Parathyroid adenoma (tissue), 2 donors: ENCODE results near the gene CHST4.

Source experiments
- H2AFZ ChIP-seq: fragments of 300-600 bp; sonication (generic); one replicate; pipeline ENCODE4 v1.7.0; 2017; ENCODE audit warnings: antibody characterized with exemption, mild to moderate bottlenecking
- H3K27ac ChIP-seq: fragments of 300-600 bp; sonication (generic); one replicate; pipeline ENCODE4 v1.7.0; 2017
- H3K27me3 ChIP-seq: fragments of 300-600 bp; sonication (generic); one replicate; pipeline ENCODE4 v1.7.0; 2017; ENCODE audit warnings: low read length; ENCODE audit not compliant: control insufficient read depth, insufficient read depth
- H3K36me3 ChIP-seq: fragments of 300-600 bp; sonication (generic); one replicate; pipeline ENCODE4 v1.7.0; 2017; ENCODE audit warnings: low read length; ENCODE audit not compliant: control insufficient read depth, insufficient read depth
- H3K4me1 ChIP-seq: fragments of 300-600 bp; sonication (generic); one replicate; pipeline ENCODE4 v1.7.0; 2017; ENCODE audit warnings: control low read depth
- H3K4me2 ChIP-seq: fragments of 300-600 bp; sonication (generic); one replicate; pipeline ENCODE4 v1.7.0; 2017; ENCODE audit warnings: low read length
- H3K4me3 ChIP-seq: fragments of 300-600 bp; sonication (generic); one replicate; pipeline ENCODE4 v1.7.0; 2017; ENCODE audit warnings: low read depth, low read length
- H3K79me2 ChIP-seq: fragments of 300-600 bp; sonication (generic); one replicate; pipeline ENCODE4 v1.7.0; 2017; ENCODE audit warnings: control low read depth
- H3K9ac ChIP-seq: fragments of 300-600 bp; sonication (generic); one replicate; pipeline ENCODE4 v1.7.0; 2017; ENCODE audit warnings: mild to moderate bottlenecking
- H3K9me3 ChIP-seq: fragments of 300-600 bp; sonication (generic); one replicate; pipeline ENCODE4 v1.7.0; 2017; ENCODE audit warnings: low read length; ENCODE audit not compliant: control insufficient read depth
- TF ChIP-seq, protein P1 (sequence below): fragments of 300-600 bp; sonication (generic); IDR thresholded peaks from one replicate; pipeline ENCODE4 v1.7.0; 2017; ENCODE audit warnings: antibody characterized with exemption, mild to moderate bottlenecking
- donor health status: primary hyperparathyroidism.

CHST4 gene

DNA sequence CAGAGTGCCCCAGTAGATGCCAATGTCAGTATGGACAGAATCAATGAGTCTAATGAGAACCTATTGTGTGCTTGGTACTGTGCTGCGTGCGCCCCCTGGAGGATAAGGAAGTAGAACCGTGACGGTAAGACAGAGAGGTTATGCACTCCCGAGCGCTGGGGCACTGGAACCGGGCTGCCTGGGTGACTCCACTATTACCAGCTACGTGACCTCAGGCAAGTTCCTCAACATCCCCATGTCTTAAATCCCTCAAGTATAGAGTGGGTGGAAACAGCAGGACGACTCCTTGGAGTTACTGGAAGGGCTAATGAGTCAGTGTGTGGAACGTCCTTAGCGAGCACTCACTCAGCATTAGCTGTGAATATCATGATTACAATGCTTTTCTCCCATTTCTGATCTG lies 16.2 kb downstream of the CHST4 start:
- no peak overlapping the region for H3K9ac ChIP-seq
- no peak overlapping the region for H3K4me2 ChIP-seq
- no peak overlapping the region for H3K27ac ChIP-seq
- H2AFZ ChIP-seq: no peak overlapping the region
- no peaks in the 10 kb centered on the region for H3K9me3 ChIP-seq
- no peaks in the 10 kb centered on the region for H3K4me1 ChIP-seq
- H3K36me3 ChIP-seq: no peaks in the 10 kb centered on the region
- TF ChIP-seq, protein P1, sequence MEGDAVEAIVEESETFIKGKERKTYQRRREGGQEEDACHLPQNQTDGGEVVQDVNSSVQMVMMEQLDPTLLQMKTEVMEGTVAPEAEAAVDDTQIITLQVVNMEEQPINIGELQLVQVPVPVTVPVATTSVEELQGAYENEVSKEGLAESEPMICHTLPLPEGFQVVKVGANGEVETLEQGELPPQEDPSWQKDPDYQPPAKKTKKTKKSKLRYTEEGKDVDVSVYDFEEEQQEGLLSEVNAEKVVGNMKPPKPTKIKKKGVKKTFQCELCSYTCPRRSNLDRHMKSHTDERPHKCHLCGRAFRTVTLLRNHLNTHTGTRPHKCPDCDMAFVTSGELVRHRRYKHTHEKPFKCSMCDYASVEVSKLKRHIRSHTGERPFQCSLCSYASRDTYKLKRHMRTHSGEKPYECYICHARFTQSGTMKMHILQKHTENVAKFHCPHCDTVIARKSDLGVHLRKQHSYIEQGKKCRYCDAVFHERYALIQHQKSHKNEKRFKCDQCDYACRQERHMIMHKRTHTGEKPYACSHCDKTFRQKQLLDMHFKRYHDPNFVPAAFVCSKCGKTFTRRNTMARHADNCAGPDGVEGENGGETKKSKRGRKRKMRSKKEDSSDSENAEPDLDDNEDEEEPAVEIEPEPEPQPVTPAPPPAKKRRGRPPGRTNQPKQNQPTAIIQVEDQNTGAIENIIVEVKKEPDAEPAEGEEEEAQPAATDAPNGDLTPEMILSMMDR: peak; percentile 27
- H3K79me2 ChIP-seq: no peaks in the 10 kb centered on the region
- no peaks in the 10 kb centered on the region for H3K27me3 ChIP-seq
- no peak overlapping the region for H3K4me3 ChIP-seq

DNA sequence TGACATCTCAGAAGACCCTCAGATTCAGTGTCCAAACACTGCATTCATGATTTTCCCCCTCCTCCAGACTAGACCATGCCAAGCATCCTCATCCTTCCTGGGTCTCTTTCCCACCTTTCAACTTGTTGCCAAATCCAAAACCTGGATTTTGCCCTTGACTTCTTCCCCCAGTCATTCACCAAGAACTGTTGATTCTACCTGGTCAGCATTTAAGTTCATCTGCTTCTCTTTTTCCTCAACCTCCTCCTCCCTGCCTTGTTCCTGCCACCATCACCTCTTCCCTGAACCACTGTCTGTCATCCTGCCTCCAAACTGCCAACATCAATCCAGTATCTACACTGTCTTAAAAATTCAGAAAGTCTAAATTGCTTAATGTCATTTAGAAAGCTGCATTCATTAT lies 20.9 kb downstream of the CHST4 start:
- Histone ChIP-seq H3K36me3 (no peaks in the 10 kb centered on the region), H3K9ac (no peak overlapping the region), H3K9me3 (no peaks in the 10 kb centered on the region), H3K4me1 (no peaks in the 10 kb centered on the region), H2AFZ (no peak overlapping the region), H3K27me3 (no peaks in the 10 kb centered on the region), H3K27ac (no peak overlapping the region), H3K4me3 (no peak overlapping the region), H3K79me2 (no peaks in the 10 kb centered on the region), H3K4me2 (no peak overlapping the region)
- TF ChIP-seq, protein P1: no peak

DNA sequence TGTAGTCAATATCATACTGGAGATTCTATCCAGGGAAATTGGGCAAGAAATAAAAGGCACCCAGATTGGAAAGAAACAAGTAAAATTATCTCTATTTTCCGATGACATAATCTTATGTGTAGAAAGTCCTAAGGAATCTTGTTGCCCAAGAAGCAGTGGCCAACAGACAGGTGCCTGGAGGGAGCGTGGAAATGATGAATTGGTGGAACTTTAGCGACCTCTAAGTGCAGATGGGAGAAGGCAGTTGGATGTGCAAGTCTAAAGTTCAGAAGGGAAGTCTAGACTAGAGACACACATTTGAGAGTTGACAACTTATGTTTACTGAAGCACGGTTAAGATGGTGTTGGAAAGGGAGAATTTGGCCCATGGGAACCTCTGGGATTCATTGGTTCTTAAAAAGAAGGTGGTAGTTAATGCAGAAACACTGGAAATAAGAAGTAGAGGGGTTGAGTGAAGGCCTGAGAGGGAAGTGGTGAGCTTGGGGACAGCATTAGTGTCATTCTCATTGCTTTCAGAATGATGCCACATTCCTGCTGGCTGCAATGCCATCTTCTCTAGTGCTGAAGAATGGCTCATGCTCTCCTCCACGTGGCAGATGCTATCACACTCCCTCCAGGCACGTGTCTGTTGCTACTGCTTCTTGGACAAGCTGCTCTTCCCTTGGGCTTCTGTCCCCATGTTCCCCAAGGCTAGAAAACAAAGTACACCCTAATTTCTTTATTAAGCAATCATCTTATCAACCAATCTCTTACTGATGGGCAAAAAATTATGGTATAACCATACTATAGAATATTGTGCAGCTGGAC lies 26.7 kb downstream of the CHST4 start:
- Histone ChIP-seq H3K36me3 (no peaks in the 10 kb centered on the region), H2AFZ (no peak overlapping the region), H3K4me1 (no peaks in the 10 kb centered on the region), H3K27ac (no peak overlapping the region), H3K4me3 (no peak overlapping the region), H3K9me3 (no peaks in the 10 kb centered on the region), H3K4me2 (no peak overlapping the region), H3K27me3 (no peaks in the 10 kb centered on the region), H3K79me2 (no peaks in the 10 kb centered on the region), H3K9ac (no peak overlapping the region)
- TF ChIP-seq, protein P1: no peak

DNA sequence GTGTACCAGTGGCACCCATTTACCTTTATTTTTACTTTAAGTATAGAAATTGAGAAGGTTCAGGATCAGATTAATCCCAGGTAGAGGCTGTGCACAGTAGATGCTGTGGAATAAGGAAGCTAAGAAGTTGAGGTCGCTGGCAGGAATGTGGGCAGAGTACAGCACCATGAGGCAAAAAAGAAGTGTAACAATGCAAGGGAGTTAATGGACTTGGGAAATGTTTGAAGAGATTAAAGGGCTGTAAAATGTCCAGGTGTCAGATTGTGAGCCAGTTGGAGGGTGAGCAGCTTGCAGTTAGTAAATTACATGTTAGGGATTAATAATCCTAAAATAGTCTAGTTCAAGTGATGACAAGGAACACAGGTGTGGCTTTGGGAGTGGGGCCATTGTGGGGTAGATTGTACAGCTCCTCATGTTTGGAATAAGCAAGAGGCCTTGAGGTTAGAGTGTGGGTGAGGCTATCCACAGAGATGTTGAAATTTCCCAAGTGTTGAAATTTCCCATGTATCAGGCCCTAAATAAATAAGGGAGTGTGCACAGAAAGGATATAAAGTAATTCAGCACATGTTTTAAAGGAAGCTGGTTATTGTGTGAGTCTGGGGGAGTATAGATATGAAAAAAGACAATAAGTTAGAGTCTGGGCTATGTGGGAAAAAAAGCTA lies 29.1 kb downstream of the CHST4 start:
- Histone ChIP-seq H3K79me2 (no peaks in the 10 kb centered on the region), H3K36me3 (no peaks in the 10 kb centered on the region), H3K9ac (no peak overlapping the region), H3K4me2 (no peak overlapping the region), H3K4me1 (no peaks in the 10 kb centered on the region), H3K9me3 (no peaks in the 10 kb centered on the region), H2AFZ (no peak overlapping the region), H3K27ac (no peak overlapping the region), H3K27me3 (no peaks in the 10 kb centered on the region), H3K4me3 (no peak overlapping the region)
- TF ChIP-seq, protein P1: no peak
